GM12892 (cell line): Measurements from ENCODE around the gene HECTD4.

Experiments
- POLR2A ChIP-seq: IDR thresholded peaks from 2 replicates; pipeline ENCODE4 v1.6.1; 2011; ENCODE audit warnings: low read depth, low read length, control low read depth
- POLR2AphosphoS5 ChIP-seq: IDR thresholded peaks from 2 replicates; pipeline ENCODE4 v1.6.1; 2011; ENCODE audit warnings: low read depth, low read length, control low read depth
- TAF1 ChIP-seq: IDR thresholded peaks from 2 replicates; pipeline ENCODE4 v1.6.1; 2011; ENCODE audit warnings: low read depth, mild to moderate bottlenecking, control low read depth, low read length, borderline replicate concordance

DNA sequence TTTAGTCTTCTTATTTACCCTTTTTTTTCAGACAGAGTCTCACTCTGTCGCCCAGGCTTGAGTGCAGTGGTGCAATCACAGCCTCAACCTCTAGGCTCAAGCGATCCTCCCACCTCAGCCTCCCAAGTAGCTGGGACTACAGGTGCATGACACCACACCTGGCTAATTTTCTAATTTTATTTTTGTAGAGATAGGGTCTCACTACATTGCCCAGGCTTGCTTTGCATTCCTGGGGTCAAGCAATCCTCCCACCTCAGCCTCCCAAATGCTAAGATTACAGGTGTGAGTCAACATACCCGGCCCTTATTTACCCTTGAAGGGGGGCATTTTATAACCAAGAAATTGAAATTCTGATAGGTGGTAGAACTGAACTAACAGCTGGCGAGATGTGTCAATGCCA is 21.0 kb downstream of the HECTD4 start:
- TF ChIP-seq POLR2AphosphoS5 (no peak), TAF1 (no peak), POLR2A (no peak)
